Umbilical cord (tissue), 2 donors: ENCODE data around the gene CPB2. TPM values are rescaled to one million over a fixed set of nuclear protein-coding genes. Genes with fewer than 3 reads are reported as not detected.

Experiments used
- DNase-seq: peaks from one replicate; pipeline ENCODE4 v3.0.0-alpha.2; 2015; ENCODE audit warnings: low spot score
- total RNA-seq: library from RNA; depleted of rRNA; stranded (reverse); fragments of >200 nt; gene quantifications from one replicate; pipeline ENCODE4 v1.2.3, GENCODE V29; 2014; ENCODE audit warnings: low replicate concordance; ENCODE audit not compliant: insufficient read depth

CPB2 gene
- total RNA-seq, 1 donor from 2014 or later, result not detected

GRCh38 chr13:46052319-46053161 lies 52.3 kb downstream of the CPB2 start, which contains the start of gene ZC3H13:
Gene ZC3H13, minus strand, starts transcription at chr13:46052746. Its CDS starts 7,239 bp downstream, at chr13:46045507.
- DNase-seq, result peak; percentile 98

- no peak for DNase-seq
Observed at GRCh38 chr13:46051968-46052318, 52.9 kb downstream of the CPB2 start.

GRCh38 chr13:46050771-46051170 lies 54.1 kb downstream of the CPB2 start:
- no peak for DNase-seq

- DNase-seq, result no peak
Observed at GRCh38 chr13:46045424-46045823, 59.4 kb downstream of the CPB2 start.

- no peak for DNase-seq
Observed at GRCh38 chr13:46043647-46044046, 61.2 kb downstream of the CPB2 start.

GRCh38 chr13:46041419-46041839 lies 63.4 kb downstream of the CPB2 start:
- DNase-seq, result no peak

- DNase-seq, result no peak
Observed at GRCh38 chr13:46040763-46041162, 64.1 kb downstream of the CPB2 start.

GRCh38 chr13:46039411-46040182 lies 65.2 kb downstream of the CPB2 start:
- no peak for DNase-seq

GRCh38 chr13:46038296-46038695 lies 66.5 kb downstream of the CPB2 start:
- DNase-seq, result no peak

- no peak for DNase-seq
Observed at GRCh38 chr13:46035066-46035465, 69.8 kb downstream of the CPB2 start.

GRCh38 chr13:46032341-46032740 lies 72.5 kb downstream of the CPB2 start:
- DNase-seq, result no peak

GRCh38 chr13:46031581-46032263 lies 73.1 kb downstream of the CPB2 start:
- no peak for DNase-seq

- no peak for DNase-seq
Observed at GRCh38 chr13:46025157-46025556, 79.7 kb downstream of the CPB2 start.

GRCh38 chr13:46022481-46022880 lies 82.4 kb downstream of the CPB2 start:
- DNase-seq, result no peak

- no peak for DNase-seq
Observed at GRCh38 chr13:46016216-46016615, 88.6 kb downstream of the CPB2 start.

- DNase-seq, result no peak
Observed at GRCh38 chr13:46015366-46015765, 89.5 kb downstream of the CPB2 start.

- DNase-seq, result no peak
Observed at GRCh38 chr13:46012404-46012803, 92.4 kb downstream of the CPB2 start.

- peak; percentile 8 for DNase-seq
Observed at GRCh38 chr13:46010148-46010547, 94.7 kb downstream of the CPB2 start.

GRCh38 chr13:46008631-46009030 lies 96.2 kb downstream of the CPB2 start:
- no peak for DNase-seq

- DNase-seq, result no peak
Observed at GRCh38 chr13:46006688-46007452, 98.0 kb downstream of the CPB2 start.

- DNase-seq, result no peak
Observed at GRCh38 chr13:46004491-46004890, 100.3 kb downstream of the CPB2 start.
